Colonic mucosa (tissue), 4 donors: Measurements from ENCODE around the gene RBX1. TPM values are rescaled to one million over a fixed set of nuclear protein-coding genes. Genes with fewer than 3 reads are reported as not detected.

Experiments
- DNase-seq: peaks from one replicate; pipeline ENCODE4 v3.0.0-alpha.2; 2020
- H3K27ac ChIP-seq: fragments of 200-600 bp; one replicate; pipeline ENCODE4 v1.8.0; 2021
- H3K27me3 ChIP-seq: fragments of 200-600 bp; one replicate; pipeline ENCODE4 v1.8.0; 2021
- H3K36me3 ChIP-seq: fragments of 200-600 bp; one replicate; pipeline ENCODE4 v1.8.0; 2021
- H3K4me1 ChIP-seq: fragments of 200-600 bp; one replicate; pipeline ENCODE4 v1.8.0; 2021; ENCODE audit warnings: mild to moderate bottlenecking
- H3K4me3 ChIP-seq: fragments of 200-600 bp; one replicate; pipeline ENCODE4 v1.8.0; 2021
- H3K9ac ChIP-seq, 2 donors: one replicate each; pipeline ENCODE4 v1.7.0; 2013; ENCODE audit warnings: control low read depth in 2 of 2, low read depth in 2 of 2, low read length in 2 of 2
- H3K9me3 ChIP-seq: fragments of 200-600 bp; one replicate; pipeline ENCODE4 v1.8.0; 2021
- CTCF ChIP-seq: fragments of 200-600 bp; IDR thresholded peaks from one replicate; pipeline ENCODE4 v1.8.0; 2022; ENCODE audit warnings: antibody characterized with exemption, mild to moderate bottlenecking
- intact Hi-C: fragments of 100-400 bp; cut with DNase I; formaldehyde crosslinking; loops from one replicate; pipeline ENCODE4 v1.14.1; 2022
- total RNA-seq, 2 donors: library from RNA; stranded (reverse); fragmentation: NEBNext Ultra II Directional in 1 of 2; extraction: Animal tissue kit (Norgen Biotek cat#: 25700) in 1 of 2; gene quantifications; one replicate each; pipeline ENCODE4 v1.2.1, GENCODE V29; 2021
- donor health status: healthy.
- donor health status: DM: no; HTN: no; CAD: no.
- donor health status: DM: no; HTN: no; CAD: no.

Gene RBX1
- total RNA-seq, 2 donors from 2014 or later: 37.7 to 46.0 TPM

- intact Hi-C loops: no loop called here
- Histone ChIP-seq H3K27me3 (no peaks in the 10 kb centered on the region), H3K9me3 (no peaks in the 10 kb centered on the region), H3K9ac (no peak overlapping the region), H3K36me3 (peaks cover 14% of the 10 kb centered on the region), H3K4me1 (no peaks in the 10 kb centered on the region), H3K4me3 (no peak overlapping the region), H3K27ac (no peak overlapping the region)
- DNase-seq: no peak
- no peak for TF ChIP-seq CTCF
These were observed 21.4 kb downstream of the RBX1 start for GRCh38 chr22:40972587-40972986.

GRCh38 chr22:40973144-40973543, 22.0 kb downstream of the RBX1 start:
- H3K9ac ChIP-seq: no peak overlapping the region
- TF ChIP-seq CTCF: no peak
- no peak overlapping the region for H3K4me3 ChIP-seq
- H3K9me3 ChIP-seq: no peaks in the 10 kb centered on the region
- DNase-seq: no peak
- intact Hi-C loops: no loop called here
- no peaks in the 10 kb centered on the region for H3K27me3 ChIP-seq
- H3K36me3 ChIP-seq: peaks cover 9% of the 10 kb centered on the region
- H3K4me1 ChIP-seq: no peaks in the 10 kb centered on the region
- H3K27ac ChIP-seq: no peak overlapping the region

DNA sequence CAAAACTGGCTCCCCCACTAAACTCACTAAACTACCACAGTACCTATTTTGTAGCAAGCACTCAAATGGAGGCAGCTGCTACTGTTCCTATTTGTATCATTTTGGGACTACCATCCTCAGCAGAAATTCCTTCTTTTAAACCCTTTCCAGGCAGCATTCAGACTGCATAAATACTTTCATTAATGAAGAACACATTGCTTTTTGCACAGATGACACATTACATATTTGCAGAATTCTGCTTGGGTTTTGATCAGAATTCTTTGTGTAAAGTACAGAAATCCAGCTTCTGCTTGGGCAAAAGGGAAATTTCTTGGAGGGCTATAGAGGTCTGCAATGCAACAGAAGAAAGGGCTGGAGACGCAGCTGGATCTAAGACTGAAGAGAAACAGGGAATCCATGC, 24.2 kb downstream of the RBX1 start:
- Histone ChIP-seq H3K27ac (no peak overlapping the region), H3K27me3 (no peaks in the 10 kb centered on the region), H3K9me3 (no peaks in the 10 kb centered on the region), H3K36me3 (no peaks in the 10 kb centered on the region), H3K9ac (no peak overlapping the region), H3K4me1 (no peaks in the 10 kb centered on the region), H3K4me3 (no peak overlapping the region)
- intact Hi-C loops: no loop called here
- TF ChIP-seq CTCF: no peak
- no peak for DNase-seq

- Histone ChIP-seq H3K27ac (no peak overlapping the region), H3K4me1 (no peaks in the 10 kb centered on the region), H3K36me3 (no peaks in the 10 kb centered on the region), H3K4me3 (no peak overlapping the region), H3K9me3 (no peaks in the 10 kb centered on the region), H3K9ac (no peak overlapping the region), H3K27me3 (no peaks in the 10 kb centered on the region)
- intact Hi-C loops: no loop called here
- TF ChIP-seq CTCF: no peak
- no peak for DNase-seq
These were observed 25.9 kb downstream of the RBX1 start for GRCh38 chr22:40976866-40977700.

- Histone ChIP-seq H3K4me1 (no peaks in the 10 kb centered on the region), H3K9me3 (no peaks in the 10 kb centered on the region), H3K9ac (no peak overlapping the region), H3K36me3 (no peaks in the 10 kb centered on the region), H3K4me3 (no peak overlapping the region), H3K27ac (no peak overlapping the region), H3K27me3 (no peaks in the 10 kb centered on the region)
- TF ChIP-seq CTCF: no peak
- intact Hi-C loops: no loop called here
- no peak for DNase-seq
These were observed 28.0 kb downstream of the RBX1 start for GRCh38 chr22:40979198-40979597.
